Right lobe of liver (tissue), 4 donors: ENCODE data around the gene MBD6.

Experiments
- CTCF ChIP-seq, 4 donors: fragments of 200-600 bp in 3 of 4; fragments of 450-650 bp in 1 of 4; IDR thresholded peaks; one replicate each; pipeline versions ENCODE4 v1.5.1 to v1.8.0; 2016 to 2022; ENCODE audit warnings: antibody characterized with exemption in 4 of 4, mild to moderate bottlenecking in 2 of 4
- POLR2A ChIP-seq: fragments of 450-650 bp; IDR thresholded peaks from one replicate; pipeline ENCODE4 v1.6.1; 2017; ENCODE audit warnings: antibody characterized with exemption, mild to moderate bottlenecking
- donor health status: DM: no; HTN: no; CAD: no.
- donor health status: DM: no; HTN: no; CAD: no.
- donor health status: DM: no; HTN: yes; CAD: no.

- TF ChIP-seq CTCF (IDR thresholded peaks at IDR 0.05): no peak
- TF ChIP-seq POLR2A: no peak
Measured at GRCh38 chr12:57530396-57531142, 7.9 kb downstream of the MBD6 start.
